RWPE1 (cell line): Measurements from ENCODE around the gene PATJ.

Experiments used
- CTCF ChIA-PET: fragments of 350-600 bp; sonication (Branson Sonifier 250); formaldehyde crosslinking; extraction: SDS; loops from one replicate; lab custom pipeline; 2021; lab: Yijun Ruan, JAX
- POLR2A ChIA-PET: fragments of 400-600 bp; formaldehyde crosslinking; extraction: SDS; loops from one replicate; lab custom pipeline; 2020; ENCODE audit warnings: antibody characterized with exemption; ENCODE audit not compliant: low non-redundant PET; lab: Yijun Ruan, JAX
- DNase-seq: peaks from one replicate; pipeline ENCODE4 v3.0.0; 2012; ENCODE audit warnings: low spot score
- H3K27ac ChIP-seq: fragments of 450-650 bp; 2 replicates; pipeline ENCODE4 v1.5.1; 2017
- CTCF ChIP-seq: fragments of 450-650 bp; conservative IDR thresholded peaks from 2 replicates; pipeline ENCODE4 v1.5.1; 2017; ENCODE audit warnings: low read depth, mild to moderate bottlenecking

Gene PATJ

DNA sequence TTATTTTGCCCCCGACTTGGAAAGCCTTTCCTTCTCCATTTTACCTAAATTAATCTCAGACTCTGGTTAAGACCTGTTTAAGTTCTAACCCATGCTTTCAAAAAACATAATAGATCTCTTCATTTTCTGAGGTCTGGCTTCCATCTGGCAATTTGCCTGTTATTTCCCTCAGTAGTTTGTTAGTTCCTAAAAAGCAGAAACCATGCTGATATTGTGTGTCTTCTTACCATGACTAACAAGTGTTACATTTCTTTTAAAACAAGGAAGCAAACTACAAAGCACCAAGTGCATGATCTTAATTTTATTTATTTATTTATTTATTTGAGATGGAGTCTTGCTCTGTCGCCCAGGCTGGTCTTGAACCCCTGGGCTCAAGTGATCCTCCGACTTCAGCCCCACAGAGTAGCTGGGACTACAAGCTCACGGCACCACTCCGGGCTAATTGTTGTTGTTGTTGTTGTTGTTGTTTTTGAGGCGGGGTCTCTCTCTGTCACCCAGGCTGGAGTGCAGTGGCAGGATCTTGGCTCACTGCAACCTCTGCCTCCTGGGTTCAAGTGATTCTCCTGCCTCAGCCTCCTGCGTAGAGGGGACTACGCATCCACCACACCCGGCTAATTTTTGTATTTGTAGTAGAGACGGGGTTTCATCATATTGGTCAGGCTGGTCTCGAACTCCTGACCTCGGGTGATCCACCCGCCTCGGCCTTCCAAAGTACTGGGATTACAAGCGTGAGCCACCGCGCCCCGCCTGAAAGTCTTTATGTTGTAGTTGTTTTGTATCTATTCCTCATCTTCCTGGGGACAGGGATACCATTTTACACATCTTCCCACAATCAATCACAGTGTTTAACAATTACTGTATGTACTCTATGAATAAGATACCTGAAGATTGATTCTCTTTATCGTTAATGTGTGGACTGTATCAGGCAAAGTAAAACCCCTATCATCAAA is 1.3 kb upstream of the PATJ start:
- CTCF ChIA-PET, result interaction anchor here (0.6 kb wide), 1 partner anchor 20 kb away, joined by 4 read pairs; no protein-coding TSS in a partner anchor

GRCh38 chr1:61742620-61743430 is 545 bp downstream of the PATJ start:
- DNase-seq, result peak; percentile 42
- ChIA-PET CTCF (no interaction called here), POLR2A (no interaction called here)
- peak overlapping the region; percentile 84 for H3K27ac ChIP-seq
- no peak for TF ChIP-seq CTCF

More for the DNA sequence above, 1.3 kb upstream of the PATJ start:
- H3K27ac ChIP-seq, result no peak overlapping the region; the same call in 1 of the 2 replicates
- no peak for DNase-seq
- POLR2A ChIA-PET, result no interaction called here
- no peak for TF ChIP-seq CTCF

DNA sequence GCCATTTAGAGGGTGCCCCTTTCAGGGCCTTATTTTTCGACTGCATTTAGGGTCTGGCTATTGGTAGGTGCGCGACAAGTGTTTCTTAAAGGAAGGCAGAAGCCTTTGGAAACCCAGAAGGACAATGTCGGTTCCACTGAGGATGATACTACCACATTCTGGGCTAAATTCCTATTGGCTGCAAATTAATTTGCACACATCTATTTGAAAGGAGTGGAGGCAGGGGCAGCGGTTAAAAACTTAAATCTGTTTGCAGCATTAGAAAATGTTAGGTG is 1.1 kb downstream of the PATJ start:
- CTCF ChIA-PET, result interaction anchor here (0.6 to 0.7 kb wide), 2 partner anchors 10 to 694 kb away, joined by 3 to 4 read pairs; no protein-coding TSS in a partner anchor
- POLR2A ChIA-PET, result no interaction called here
- H3K27ac ChIP-seq, result peak overlapping the region; percentile 84
- no peak for DNase-seq
- TF ChIP-seq CTCF, result no peak

GRCh38 chr1:61743716-61744580 is 1.7 kb downstream of the PATJ start:
- H3K27ac ChIP-seq, result no peak overlapping the region
- ChIA-PET CTCF (interaction anchor here (0.6 to 0.7 kb wide), 2 partner anchors 9 to 694 kb away, joined by 3 to 4 read pairs; no protein-coding TSS in a partner anchor), POLR2A (no interaction called here)
- no peak for DNase-seq
- no peak for TF ChIP-seq CTCF

GRCh38 chr1:61746813-61747212 is 4.5 kb downstream of the PATJ start:
- no peak for TF ChIP-seq CTCF
- ChIA-PET CTCF (no interaction called here), POLR2A (no interaction called here)
- no peak overlapping the region for H3K27ac ChIP-seq
- DNase-seq, result no peak
